Stimulated activated CD8-positive, alpha-beta memory T cell treated with anti-CD3 and anti-CD28 coated beads, Interleukin-2, amount 100 ng/mL, for 48 hours (primary cell): Measurements from ENCODE around the gene DEXI.

ENCODE experiments used
- DNase-seq, 2 donors: peaks; one replicate each; pipeline ENCODE4 v3.0.0-alpha.2; 2020; ENCODE audit warnings: low read depth in 2 of 2

The DEXI gene

DNA sequence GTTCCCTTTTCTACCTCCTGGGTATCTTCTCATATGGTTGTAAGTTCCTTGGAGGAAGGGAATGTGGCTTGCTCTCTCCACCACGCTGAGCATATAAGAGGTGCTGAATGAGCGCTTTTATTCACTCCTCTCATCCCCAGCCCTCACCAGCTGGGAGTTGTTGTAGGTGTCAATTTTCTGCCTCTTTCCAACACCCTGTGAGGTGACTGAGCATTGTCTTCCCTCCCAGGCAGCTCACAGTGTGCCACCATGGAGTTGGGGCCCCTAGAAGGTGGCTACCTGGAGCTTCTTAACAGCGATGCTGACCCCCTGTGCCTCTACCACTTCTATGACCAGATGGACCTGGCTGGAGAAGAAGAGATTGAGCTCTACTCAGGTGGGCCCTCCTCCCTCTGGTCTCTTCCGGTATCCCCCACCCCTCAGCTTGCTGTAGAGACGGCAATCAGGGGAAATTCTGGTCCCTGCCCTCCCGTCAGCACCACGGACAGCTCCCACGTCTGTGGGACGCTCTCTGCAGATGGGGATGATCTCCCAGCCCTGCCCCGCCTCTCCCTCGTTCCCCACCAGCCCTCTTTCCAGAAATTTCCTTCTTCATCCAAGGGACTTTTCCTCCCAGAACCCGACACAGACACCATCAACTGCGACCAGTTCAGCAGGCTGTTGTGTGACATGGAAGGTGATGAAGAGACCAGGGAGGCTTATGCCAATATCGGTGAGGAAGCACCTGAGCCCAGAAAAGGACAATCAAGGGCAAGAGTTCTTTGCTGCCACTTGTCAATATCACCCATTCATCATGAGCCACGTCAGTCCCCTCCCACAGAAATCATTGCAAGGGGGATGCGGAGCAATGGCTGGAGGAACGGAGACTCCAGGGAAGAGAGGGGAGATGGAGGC is 47.0 kb downstream of the DEXI start:
- no peak for DNase-seq

DNA sequence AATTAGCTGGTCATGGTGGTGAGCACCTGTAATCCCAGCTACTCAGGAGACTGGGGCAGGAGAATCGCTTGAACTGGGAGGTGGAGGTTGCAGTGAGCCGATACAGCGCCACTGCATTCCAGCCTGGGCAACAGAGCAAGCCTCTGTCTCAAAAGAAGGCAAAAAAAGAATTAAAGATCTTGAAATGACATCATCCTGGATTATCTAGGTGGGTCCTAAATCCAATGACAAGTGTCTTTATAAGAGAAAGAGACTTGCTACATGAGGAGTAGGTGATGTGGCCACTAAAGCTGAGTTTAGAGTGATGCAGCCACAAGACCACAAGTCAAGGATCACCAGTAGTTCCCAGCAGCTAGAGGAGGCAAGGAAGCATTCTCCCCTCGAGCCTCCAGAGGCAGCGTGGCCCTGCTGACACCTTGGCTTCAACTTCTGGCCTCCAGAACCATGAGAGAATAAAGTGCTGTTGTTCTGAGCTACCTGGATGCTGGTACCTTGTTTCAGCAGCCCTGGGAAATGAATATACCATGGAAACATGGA is 49.4 kb downstream of the DEXI start:
- DNase-seq: no peak

DNA sequence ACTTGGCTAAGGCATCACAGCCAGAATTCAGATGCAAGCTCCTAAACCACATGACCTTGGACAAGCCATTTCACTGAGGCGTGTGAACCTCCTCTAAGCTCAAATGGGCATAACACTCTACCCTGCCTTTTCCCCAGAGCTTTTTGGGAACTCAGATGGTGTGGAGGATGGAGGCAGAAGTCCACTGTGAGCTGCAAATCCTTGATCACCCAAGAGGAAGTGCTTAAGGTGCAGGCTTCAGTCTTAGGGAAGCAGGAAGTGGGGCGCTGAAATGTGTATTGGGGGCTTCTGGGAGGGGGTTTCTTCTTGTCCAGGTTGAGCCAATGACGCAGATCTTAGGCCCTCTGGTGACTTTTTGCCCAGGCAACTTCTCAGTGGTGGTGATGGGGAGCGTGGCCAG is 52.4 kb downstream of the DEXI start:
- DNase-seq: no peak

- DNase-seq: no peak
Measured at GRCh38 chr16:10888320-10888937, 53.8 kb downstream of the DEXI start.

GRCh38 chr16:10885246-10885645 is 57.0 kb downstream of the DEXI start:
- DNase-seq: no peak

- DNase-seq: no peak
Measured at GRCh38 chr16:10883004-10883403, 59.3 kb downstream of the DEXI start.

DNA sequence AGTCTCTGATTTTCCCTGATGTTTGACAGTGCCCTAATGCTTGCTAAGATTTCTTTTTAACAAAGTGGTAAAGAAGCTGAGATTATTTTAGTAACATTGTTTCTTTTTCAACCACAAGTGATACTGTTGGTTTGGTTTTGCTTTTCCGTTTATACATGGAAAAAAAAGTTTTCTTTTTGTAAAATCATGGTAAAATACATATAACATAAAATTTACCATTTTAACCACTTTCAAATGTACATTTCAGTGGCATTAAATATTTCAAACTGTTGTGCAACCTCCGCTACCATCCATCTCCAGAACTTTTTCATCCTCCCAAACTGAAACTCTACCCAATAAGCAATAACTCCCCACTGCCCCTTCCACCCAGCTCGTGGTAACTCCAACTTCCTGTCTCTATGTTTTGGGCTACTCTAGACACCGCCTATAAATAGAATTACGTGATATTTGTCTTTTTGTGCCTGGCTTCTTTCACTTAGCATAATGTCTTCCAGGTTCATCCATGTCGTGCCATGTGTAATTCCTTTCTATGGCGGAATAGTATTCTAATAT is 60.7 kb downstream of the DEXI start:
- no peak for DNase-seq

DNA sequence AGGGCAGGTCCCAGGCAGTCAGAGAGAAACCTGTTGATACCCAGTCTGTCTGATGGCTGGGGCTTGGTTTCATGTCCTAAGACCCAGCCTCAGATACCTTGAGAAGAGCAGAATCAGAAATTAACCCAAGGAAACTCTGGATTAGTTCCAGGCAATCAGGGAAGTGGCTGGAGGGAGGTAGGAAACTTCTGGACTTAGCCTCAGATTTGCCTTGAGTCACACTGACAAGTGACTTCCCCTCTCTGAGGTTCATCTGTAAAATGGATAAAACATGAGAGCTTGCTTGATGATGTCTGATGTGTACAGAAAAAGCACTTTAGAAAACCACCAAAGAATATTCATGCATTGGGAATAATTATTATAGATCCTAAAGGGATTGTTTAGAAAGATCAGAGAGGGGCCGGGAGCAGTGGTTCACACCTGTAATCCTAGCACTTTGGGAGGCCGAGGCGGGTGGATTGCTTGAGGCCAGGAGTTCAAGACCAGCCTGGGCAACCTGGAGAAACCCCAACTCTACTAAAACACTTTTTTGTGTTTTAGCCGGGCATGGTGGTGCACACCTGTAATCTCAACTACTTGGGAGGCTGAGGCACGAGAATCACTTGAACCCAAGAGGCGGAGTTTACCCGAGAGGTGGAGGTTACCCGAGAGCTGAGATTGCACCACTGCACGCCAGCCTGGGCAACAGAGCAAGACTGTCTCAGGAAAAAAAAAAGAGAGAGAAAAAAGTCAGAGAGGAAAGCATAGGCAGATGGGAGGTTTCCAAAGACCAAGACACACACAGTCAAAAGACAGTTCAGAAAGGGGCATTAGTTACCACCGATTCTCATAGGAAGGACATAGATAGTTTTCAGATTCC is 61.4 kb downstream of the DEXI start:
- DNase-seq: no peak

DNA sequence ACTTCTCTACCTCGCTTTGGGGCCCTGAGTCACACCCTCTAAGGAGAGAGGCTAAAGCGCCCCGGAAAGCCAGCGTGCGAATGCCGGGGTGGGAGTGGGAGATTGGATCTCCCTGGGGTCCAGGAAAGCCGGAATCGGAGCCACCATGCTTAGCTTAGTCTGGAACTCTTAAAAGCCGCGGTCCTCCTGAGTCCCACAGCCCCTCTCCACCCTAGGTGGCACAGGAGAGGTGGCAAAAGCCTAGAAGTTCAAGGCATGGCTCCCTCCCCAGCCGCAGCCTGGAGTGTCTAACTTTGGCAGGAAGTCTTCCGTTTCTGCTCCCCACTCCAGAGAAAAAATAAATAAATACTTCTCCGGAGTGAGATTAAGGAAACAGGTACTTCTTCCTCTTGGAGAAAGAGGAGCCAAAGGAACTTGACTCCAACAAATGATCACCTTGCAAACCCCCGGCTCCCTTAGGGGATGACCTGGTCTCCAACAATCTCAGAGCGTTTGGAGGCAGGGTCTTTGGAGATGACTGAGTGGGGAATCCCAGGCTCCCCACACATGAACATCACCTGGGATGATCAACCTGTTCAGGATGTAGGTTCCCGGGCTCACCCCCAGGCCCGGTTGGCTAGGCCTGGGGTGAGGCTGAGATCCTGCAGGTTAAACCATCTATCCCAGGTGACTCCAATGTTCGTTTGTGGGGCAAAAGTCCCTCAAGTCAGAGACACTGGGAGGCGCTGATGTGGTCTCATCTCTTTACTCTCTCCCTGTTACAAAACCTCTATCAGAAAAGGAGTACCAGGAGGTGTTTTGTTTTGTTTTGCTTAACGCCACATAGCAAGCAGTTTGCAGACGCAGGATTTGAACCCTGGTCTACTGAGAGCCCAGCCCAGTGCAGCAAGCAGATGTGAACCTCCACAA is 62.3 kb downstream of the DEXI start:
- DNase-seq: no peak
